Measurements from ENCODE around the gene ZFP36L2. TPM values are rescaled to one million over a fixed set of nuclear protein-coding genes. Genes with fewer than 3 reads are reported as not detected.

ZFP36L2 gene
- polyA plus RNA-seq, 1 of the 3 experiments (the other 2 are of a cell fraction) = 18.4 TPM

DNA sequence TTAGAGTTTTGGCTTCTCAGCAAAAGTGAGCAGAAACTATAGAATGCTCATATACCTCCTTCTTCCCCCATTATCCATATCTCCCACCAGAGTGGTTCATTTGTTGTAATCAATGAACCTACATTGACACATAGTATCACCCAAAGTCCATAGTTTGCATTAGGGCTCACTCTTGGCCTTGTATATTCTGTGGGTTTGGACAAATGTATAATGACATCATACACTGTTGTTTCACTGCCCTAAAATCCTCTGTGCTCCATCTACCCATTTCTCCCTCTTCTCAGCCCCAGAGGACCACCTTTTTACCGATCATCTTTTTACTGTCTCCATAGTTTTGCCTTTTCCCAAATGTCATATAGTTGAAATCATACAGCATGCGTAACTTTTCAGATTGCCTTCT lies 24.1 kb downstream of the ZFP36L2 start (continued):
- TF ChIP-seq, protein P1, sequence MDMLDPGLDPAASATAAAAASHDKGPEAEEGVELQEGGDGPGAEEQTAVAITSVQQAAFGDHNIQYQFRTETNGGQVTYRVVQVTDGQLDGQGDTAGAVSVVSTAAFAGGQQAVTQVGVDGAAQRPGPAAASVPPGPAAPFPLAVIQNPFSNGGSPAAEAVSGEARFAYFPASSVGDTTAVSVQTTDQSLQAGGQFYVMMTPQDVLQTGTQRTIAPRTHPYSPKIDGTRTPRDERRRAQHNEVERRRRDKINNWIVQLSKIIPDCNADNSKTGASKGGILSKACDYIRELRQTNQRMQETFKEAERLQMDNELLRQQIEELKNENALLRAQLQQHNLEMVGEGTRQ (IDR thresholded peaks at IDR 0.05; ENCODE audit: borderline replicate concordance, low read depth, low read length) = no peak

GRCh38 chr2:43201497-43201896 lies 24.9 kb downstream of the ZFP36L2 start:
- H2AFZ ChIP-seq (ENCODE audit: low read depth) = no peak overlapping the region
- no peaks in the 10 kb centered on the region for H3K9me3 ChIP-seq
- POLR2A ChIA-PET = no interaction called here
- H3F3A ChIP-seq (replicated peaks; ENCODE audit: insufficient read depth) = no peaks in the 10 kb centered on the region
- no peaks in the 10 kb centered on the region for H4K20me1 ChIP-seq (ENCODE audit: insufficient read depth)
- no peak overlapping the region for H3K27ac ChIP-seq (ENCODE audit: low read depth in 2 of 2, low read length in 1 of 2)
- no peak overlapping the region for H3K4me2 ChIP-seq
- no peak for DNase-seq
- no peaks in the 10 kb centered on the region for H3K36me3 ChIP-seq (replicated peaks in 1 of 2; ENCODE audit: control insufficient read depth in 1 of 2, insufficient read depth in 2 of 2, low read length in 1 of 2)
- TF ChIP-seq NRF1 (IDR thresholded peaks at IDR 0.05; ENCODE audit: low read depth, low read length) (no peak), TAF1 (IDR thresholded peaks at IDR 0.05; ENCODE audit: borderline replicate concordance, low read depth, low read length) (no peak), FOXM1 (IDR thresholded peaks at IDR 0.05; ENCODE audit: low read depth) (no peak), NFIC (IDR thresholded peaks at IDR 0.05; ENCODE audit: borderline replicate concordance) (no peak), TEAD4 (IDR thresholded peaks at IDR 0.05; ENCODE audit: borderline replicate concordance, insufficient read depth) (no peak), RFX5 (IDR thresholded peaks at IDR 0.05; ENCODE audit: low read length) (no peak), RAD21 (IDR thresholded peaks at IDR 0.05; ENCODE audit: low read length) (no peak), POLR2AphosphoS5 (IDR thresholded peaks at IDR 0.05; ENCODE audit: low read depth, low read length) (no peak), MXI1 (IDR thresholded peaks at IDR 0.05; ENCODE audit: low read depth, low read length) (no peak), SMC3 (IDR thresholded peaks at IDR 0.05; ENCODE audit: low read depth, low read length) (no peak)
- TF ChIP-seq, protein P2, sequence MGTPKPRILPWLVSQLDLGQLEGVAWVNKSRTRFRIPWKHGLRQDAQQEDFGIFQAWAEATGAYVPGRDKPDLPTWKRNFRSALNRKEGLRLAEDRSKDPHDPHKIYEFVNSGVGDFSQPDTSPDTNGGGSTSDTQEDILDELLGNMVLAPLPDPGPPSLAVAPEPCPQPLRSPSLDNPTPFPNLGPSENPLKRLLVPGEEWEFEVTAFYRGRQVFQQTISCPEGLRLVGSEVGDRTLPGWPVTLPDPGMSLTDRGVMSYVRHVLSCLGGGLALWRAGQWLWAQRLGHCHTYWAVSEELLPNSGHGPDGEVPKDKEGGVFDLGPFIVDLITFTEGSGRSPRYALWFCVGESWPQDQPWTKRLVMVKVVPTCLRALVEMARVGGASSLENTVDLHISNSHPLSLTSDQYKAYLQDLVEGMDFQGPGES (IDR thresholded peaks at IDR 0.05; ENCODE audit: low read depth, low read length) = no peak
- TF ChIP-seq, protein P1 (IDR thresholded peaks at IDR 0.05; ENCODE audit: borderline replicate concordance, low read depth, low read length) = no peak
- H3K4me3 ChIP-seq (ENCODE audit: low read depth in 2 of 2, low read length in 1 of 2) = no peak overlapping the region
- H3K4me1 ChIP-seq (ENCODE audit: control insufficient read depth in 1 of 2, insufficient read depth in 2 of 2, low read depth in 1 of 2, low read length in 1 of 2) = no peaks in the 10 kb centered on the region; a peak in 1 of 4 replicates
- WGBS (ENCODE audit: low lambda C conversion rate) = 84% methylated on average over 4 of the region's 4 CpGs
- H3K9ac ChIP-seq = no peak overlapping the region
- no peaks in the 10 kb centered on the region for H3K27me3 ChIP-seq (ENCODE audit: insufficient read depth)
- CTCF ChIA-PET = interaction anchor here (0.8 to 1.4 kb wide), 2 partner anchors 74 to 177 kb away, joined by 3 read pairs; no protein-coding TSS in a partner anchor
- no peaks in the 10 kb centered on the region for H3K9me2 ChIP-seq
- no peaks in the 10 kb centered on the region for H3K79me2 ChIP-seq (ENCODE audit: insufficient read depth)

- Histone ChIP-seq H3K36me3 (replicated peaks in 1 of 2; ENCODE audit: control insufficient read depth in 1 of 2, insufficient read depth in 2 of 2, low read length in 1 of 2) (no peaks in the 10 kb centered on the region), H3K27ac (ENCODE audit: low read depth in 2 of 2, low read length in 1 of 2) (no peak overlapping the region), H3K27me3 (ENCODE audit: insufficient read depth) (no peaks in the 10 kb centered on the region), H4K20me1 (ENCODE audit: insufficient read depth) (no peaks in the 10 kb centered on the region), H3K9ac (no peak overlapping the region), H2AFZ (ENCODE audit: low read depth) (no peak overlapping the region), H3K79me2 (ENCODE audit: insufficient read depth) (no peaks in the 10 kb centered on the region), H3K4me1 (ENCODE audit: control insufficient read depth in 1 of 2, insufficient read depth in 2 of 2, low read depth in 1 of 2, low read length in 1 of 2) (no peaks in the 10 kb centered on the region; a peak in 1 of 4 replicates), H3K4me3 (ENCODE audit: low read depth in 2 of 2, low read length in 1 of 2) (no peak overlapping the region), H3F3A (replicated peaks; ENCODE audit: insufficient read depth) (no peaks in the 10 kb centered on the region), H3K4me2 (no peak overlapping the region), H3K9me3 (no peaks in the 10 kb centered on the region), H3K9me2 (no peaks in the 10 kb centered on the region)
- POLR2A ChIA-PET = no interaction called here
- no peak for DNase-seq
- CTCF ChIA-PET = interaction anchor here (0.8 to 1.4 kb wide), 2 partner anchors 74 to 177 kb away, joined by 3 read pairs; no protein-coding TSS in a partner anchor
- WGBS (ENCODE audit: low lambda C conversion rate) = 95% methylated on average over 7 of the region's 7 CpGs
- TF ChIP-seq TAF1 (IDR thresholded peaks at IDR 0.05; ENCODE audit: borderline replicate concordance, low read depth, low read length) (no peak), POLR2AphosphoS5 (IDR thresholded peaks at IDR 0.05; ENCODE audit: low read depth, low read length) (no peak), FOXM1 (IDR thresholded peaks at IDR 0.05; ENCODE audit: low read depth) (no peak)
- TF ChIP-seq, protein P3, sequence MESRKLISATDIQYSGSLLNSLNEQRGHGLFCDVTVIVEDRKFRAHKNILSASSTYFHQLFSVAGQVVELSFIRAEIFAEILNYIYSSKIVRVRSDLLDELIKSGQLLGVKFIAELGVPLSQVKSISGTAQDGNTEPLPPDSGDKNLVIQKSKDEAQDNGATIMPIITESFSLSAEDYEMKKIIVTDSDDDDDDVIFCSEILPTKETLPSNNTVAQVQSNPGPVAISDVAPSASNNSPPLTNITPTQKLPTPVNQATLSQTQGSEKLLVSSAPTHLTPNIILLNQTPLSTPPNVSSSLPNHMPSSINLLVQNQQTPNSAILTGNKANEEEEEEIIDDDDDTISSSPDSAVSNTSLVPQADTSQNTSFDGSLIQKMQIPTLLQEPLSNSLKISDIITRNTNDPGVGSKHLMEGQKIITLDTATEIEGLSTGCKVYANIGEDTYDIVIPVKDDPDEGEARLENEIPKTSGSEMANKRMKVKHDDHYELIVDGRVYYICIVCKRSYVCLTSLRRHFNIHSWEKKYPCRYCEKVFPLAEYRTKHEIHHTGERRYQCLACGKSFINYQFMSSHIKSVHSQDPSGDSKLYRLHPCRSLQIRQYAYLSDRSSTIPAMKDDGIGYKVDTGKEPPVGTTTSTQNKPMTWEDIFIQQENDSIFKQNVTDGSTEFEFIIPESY (IDR thresholded peaks at IDR 0.05; ENCODE audit: borderline replicate concordance, low read depth) = no peak
- TF ChIP-seq, protein P4, sequence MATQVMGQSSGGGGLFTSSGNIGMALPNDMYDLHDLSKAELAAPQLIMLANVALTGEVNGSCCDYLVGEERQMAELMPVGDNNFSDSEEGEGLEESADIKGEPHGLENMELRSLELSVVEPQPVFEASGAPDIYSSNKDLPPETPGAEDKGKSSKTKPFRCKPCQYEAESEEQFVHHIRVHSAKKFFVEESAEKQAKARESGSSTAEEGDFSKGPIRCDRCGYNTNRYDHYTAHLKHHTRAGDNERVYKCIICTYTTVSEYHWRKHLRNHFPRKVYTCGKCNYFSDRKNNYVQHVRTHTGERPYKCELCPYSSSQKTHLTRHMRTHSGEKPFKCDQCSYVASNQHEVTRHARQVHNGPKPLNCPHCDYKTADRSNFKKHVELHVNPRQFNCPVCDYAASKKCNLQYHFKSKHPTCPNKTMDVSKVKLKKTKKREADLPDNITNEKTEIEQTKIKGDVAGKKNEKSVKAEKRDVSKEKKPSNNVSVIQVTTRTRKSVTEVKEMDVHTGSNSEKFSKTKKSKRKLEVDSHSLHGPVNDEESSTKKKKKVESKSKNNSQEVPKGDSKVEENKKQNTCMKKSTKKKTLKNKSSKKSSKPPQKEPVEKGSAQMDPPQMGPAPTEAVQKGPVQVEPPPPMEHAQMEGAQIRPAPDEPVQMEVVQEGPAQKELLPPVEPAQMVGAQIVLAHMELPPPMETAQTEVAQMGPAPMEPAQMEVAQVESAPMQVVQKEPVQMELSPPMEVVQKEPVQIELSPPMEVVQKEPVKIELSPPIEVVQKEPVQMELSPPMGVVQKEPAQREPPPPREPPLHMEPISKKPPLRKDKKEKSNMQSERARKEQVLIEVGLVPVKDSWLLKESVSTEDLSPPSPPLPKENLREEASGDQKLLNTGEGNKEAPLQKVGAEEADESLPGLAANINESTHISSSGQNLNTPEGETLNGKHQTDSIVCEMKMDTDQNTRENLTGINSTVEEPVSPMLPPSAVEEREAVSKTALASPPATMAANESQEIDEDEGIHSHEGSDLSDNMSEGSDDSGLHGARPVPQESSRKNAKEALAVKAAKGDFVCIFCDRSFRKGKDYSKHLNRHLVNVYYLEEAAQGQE (IDR thresholded peaks at IDR 0.05; ENCODE audit: low read depth, low read length) = no peak
- TF ChIP-seq, protein P1 (IDR thresholded peaks at IDR 0.05; ENCODE audit: borderline replicate concordance, low read depth, low read length) = no peak
These were observed 25.4 kb downstream of the ZFP36L2 start for GRCh38 chr2:43201016-43201415.
